GM12878 (cell line): ENCODE results near the gene RALGAPA1. TPM values are rescaled to one million over a fixed set of nuclear protein-coding genes. Genes with fewer than 3 reads are reported as not detected.
"Not testable (repeated sequence)": the region's sequence is repeated elsewhere in the genome, so short reads cannot be mapped to it uniquely, and the experiment has no call there.

Experiments used
- ATAC-seq: fragments of 200-7000 bp; cut with Tn5 transposase; 3 replicates; pipeline ENCODE4 v1.9.1; 2020; ENCODE audit warnings: mild to moderate bottlenecking, moderate library complexity
- BruUV-seq: library from RNA; stranded (reverse); fragments of 400-500 nt; replicated peaks from 2 replicates; lab custom pipeline; 2021; lab: Mats Ljungman, UMichigan
- CTCF ChIA-PET: fragments of 300-600 bp; sonication (Branson Sonifier 250); formaldehyde crosslinking; extraction: SDS; loops from one replicate; lab custom pipeline; 2021; ENCODE audit warnings: inconsistent platforms; lab: Yijun Ruan, JAX
- POLR2A ChIA-PET: fragments of 350-600 bp; formaldehyde crosslinking; extraction: SDS; loops from one replicate; lab custom pipeline; 2021; ENCODE audit warnings: inconsistent platforms; lab: Charles Lee
- RAD21 ChIA-PET: fragments of 300-600 bp; sonication (Branson Sonifier 250); formaldehyde crosslinking; loops from one replicate; lab custom pipeline; 2023; ENCODE audit warnings: antibody characterized with exemption; ENCODE audit not compliant: unreplicated experiment; lab: Charles Lee
- SMC1A ChIA-PET: fragments of 300-600 bp; sonication (Branson Sonifier 250); formaldehyde crosslinking; loops from one replicate; lab custom pipeline; 2023; ENCODE audit not compliant: unreplicated experiment, uncharacterized antibody; lab: Charles Lee
- DNase-seq: peaks from one replicate; pipeline ENCODE4 v3.0.0-alpha.2; 2011; ENCODE audit warnings: low read depth, low spot score
- FAIRE-seq: peaks from 3 replicates; lab custom pipeline; 2011; peaks lifted over from hg19 to GRCh38; lab: Jason Lieb, UNC
- H2AFZ ChIP-seq: 2 replicates; pipeline ENCODE4 v1.6.0; 2011; ENCODE audit warnings: low read depth, low read length, control low read depth; ENCODE audit not compliant: control insufficient read depth
- H3K27ac ChIP-seq: 2 replicates; pipeline ENCODE4 v1.5.1; 2011; ENCODE audit warnings: control low read depth; ENCODE audit not compliant: control insufficient read depth, insufficient read depth
- H3K27me3 ChIP-seq, 2 experiments: replicated peaks in 1 of 2; 2 replicates each; pipeline versions ENCODE4 v1.6.0 to v1.6.1; 2011; ENCODE audit warnings: low read length in 1 of 2; ENCODE audit not compliant: control insufficient read depth in 2 of 2, insufficient read depth in 2 of 2
- H3K36me3 ChIP-seq, 2 experiments: 2 replicates each; pipeline ENCODE4 v1.5.1; 2011; ENCODE audit warnings: low read length in 1 of 2; ENCODE audit not compliant: control insufficient read depth in 2 of 2, insufficient read depth in 2 of 2
- H3K4me1 ChIP-seq: 2 replicates; pipeline ENCODE4 v1.6.1; 2011; ENCODE audit warnings: mild to moderate bottlenecking, low read length, moderate library complexity, mixed read lengths; ENCODE audit not compliant: control insufficient read depth, insufficient read depth
- H3K4me2 ChIP-seq: 2 replicates; pipeline ENCODE4 v1.6.0; 2011; ENCODE audit warnings: control low read depth; ENCODE audit not compliant: control insufficient read depth, insufficient read depth
- H3K4me3 ChIP-seq: fragments of 200-600 bp; sonication (generic); 2 replicates; pipeline ENCODE4 v1.5.1; 2016
- H3K79me2 ChIP-seq: 2 replicates; pipeline ENCODE4 v1.6.0; 2011; ENCODE audit warnings: low read length; ENCODE audit not compliant: control insufficient read depth, insufficient read depth
- H3K9ac ChIP-seq: 2 replicates; pipeline ENCODE4 v1.8.0; 2011; ENCODE audit warnings: low read length, control low read depth, mixed read lengths; ENCODE audit not compliant: control insufficient read depth, insufficient read depth
- H3K9me3 ChIP-seq: replicated peaks from 3 replicates; pipeline ENCODE4 v1.5.1; 2011; ENCODE audit warnings: mild to moderate bottlenecking, low read length; ENCODE audit not compliant: control insufficient read depth, insufficient read depth
- H4K20me1 ChIP-seq: 2 replicates; pipeline ENCODE4 v1.6.0; 2011; ENCODE audit not compliant: control insufficient read depth, insufficient read depth
- BRCA1 ChIP-seq: IDR thresholded peaks from 2 replicates; pipeline ENCODE4 v1.6.1; 2011; ENCODE audit warnings: low read depth, low read length, improper control_type of control experiment
- CHD1 ChIP-seq: IDR thresholded peaks from 2 replicates; pipeline ENCODE4 v1.6.1; 2012; ENCODE audit warnings: low read depth, low read length, improper control_type of control experiment
- DPF2 ChIP-seq: fragments of 450-650 bp; IDR thresholded peaks from 2 replicates; pipeline ENCODE4 v1.6.1; 2017; ENCODE audit warnings: mild to moderate bottlenecking
- EP300 ChIP-seq, 2 experiments: fragments of 150-350 bp in 1 of 2; IDR thresholded peaks; 2 replicates each; pipeline ENCODE4 v1.6.1; 2011 to 2012; ENCODE audit warnings: low read depth in 2 of 2, low read length in 2 of 2, borderline replicate concordance in 1 of 2, improper control_type of control experiment in 1 of 2, inconsistent platforms in 1 of 2; ENCODE audit not compliant: control insufficient read depth in 1 of 2
- EZH2 ChIP-seq: IDR thresholded peaks from 2 replicates; pipeline ENCODE4 v1.6.1; 2012; ENCODE audit warnings: low read depth, mild to moderate bottlenecking, control low read depth, inconsistent platforms, low read length, borderline replicate concordance; ENCODE audit not compliant: control insufficient read depth
- FOS ChIP-seq: IDR thresholded peaks from 3 replicates; pipeline ENCODE4 v1.6.1; 2011; ENCODE audit warnings: borderline replicate concordance; ENCODE audit not compliant: insufficient read length; ENCODE audit errors: extremely low read depth
- NFIC ChIP-seq: IDR thresholded peaks from 2 replicates; pipeline ENCODE4 v1.6.1; 2012; ENCODE audit warnings: low read depth, mild to moderate bottlenecking, inconsistent platforms, low read length, moderate library complexity
- NFXL1 ChIP-seq: fragments of 450-650 bp; IDR thresholded peaks from 2 replicates; pipeline ENCODE4 v1.6.1; 2017; ENCODE audit warnings: antibody characterized with exemption, mild to moderate bottlenecking, borderline replicate concordance
- POLR2AphosphoS2 ChIP-seq: IDR thresholded peaks from 2 replicates; pipeline ENCODE4 v1.6.1; 2011; ENCODE audit warnings: low read depth, mild to moderate bottlenecking, low read length, improper control_type of control experiment, moderate library complexity
- SRF ChIP-seq, 2 experiments: IDR thresholded peaks; 2 replicates each; pipeline ENCODE4 v1.6.1; 2011; ENCODE audit warnings: low read depth in 2 of 2, low read length in 2 of 2, mild to moderate bottlenecking in 1 of 2, moderate library complexity in 1 of 2
- TARDBP ChIP-seq: IDR thresholded peaks from 2 replicates; pipeline ENCODE4 v1.6.1; 2016; ENCODE audit warnings: borderline replicate concordance
- ZNF207 ChIP-seq: fragments of 450-650 bp; IDR thresholded peaks from 2 replicates; pipeline ENCODE4 v1.6.1; 2014; ENCODE audit warnings: antibody characterized with exemption, mild to moderate bottlenecking, borderline replicate concordance
- WGBS: methylation state at CpG from one replicate; pipeline ENCODE4 v1.1.6; 2016; ENCODE audit warnings: low lambda C conversion rate; ENCODE audit not compliant: insufficient replicate concordance, insufficient coverage; ENCODE audit errors: missing lambda C conversion rate; 5-methylcytosine and 5-hydroxymethylcytosine counted together
- in situ Hi-C: fragments of 300-500 bp; cut with MboI; formaldehyde crosslinking; loops from 9 replicates; pipeline ENCODE4 v1.14.3; 2018; ENCODE audit warnings: mixed read lengths
- intact Hi-C: fragments of 100-400 bp; cut with micrococcal nuclease; formaldehyde crosslinking; loops from one replicate; pipeline ENCODE4 v1.14.2; 2022; ENCODE audit not compliant: unreplicated experiment
- polyA plus RNA-seq, 11 experiments: library from polyadenylated mRNA; depleted of rRNA in 4 of 11; unstranded in 6 of 11; stranded (reverse) in 5 of 11; fragments of >200 nt; fragmentation: Nextera tagmentation in 4 of 11; fragmentation: Illumina TruSeq in 1 of 11; extraction: Ambion mirVana in 4 of 11; extraction: Trizol in 1 of 11; gene quantifications; 1 replicate in 1 of 11; 2 replicates in 10 of 11; pipeline versions ENCODE4 v1.2.1 to v1.2.3, GENCODE V29; 2011 to 2016; ENCODE audit warnings: inconsistent platforms in 2 of 11, missing spikeins in 2 of 11, low read depth in 1 of 11
- total RNA-seq, 4 experiments: library from RNA; depleted of rRNA in 3 of 4; stranded (reverse); fragments of >200 nt in 3 of 4; fragmentation: Illumina TruSeq in 1 of 4; extraction: Trizol in 1 of 4; gene quantifications; 2 replicates each; pipeline versions ENCODE4 v1.2.1 to v1.2.3, GENCODE V29; 2013 to 2021
- TF ChIP-seq, protein P1 (sequence below): IDR thresholded peaks from 2 replicates; pipeline ENCODE4 v1.6.1; 2011; ENCODE audit warnings: low read depth, mild to moderate bottlenecking, low read length, moderate library complexity, borderline replicate concordance; ENCODE audit errors: extremely low read depth
- TF ChIP-seq, protein P2 (sequence below): IDR thresholded peaks from 2 replicates; pipeline ENCODE4 v1.6.1; 2011; ENCODE audit warnings: borderline replicate concordance, low read depth, mild to moderate bottlenecking, moderate library complexity, low read length; ENCODE audit not compliant: insufficient read depth, poor library complexity, severe bottlenecking

Gene RALGAPA1
- total and polyA plus RNA-seq, 10 of the 15 experiments (the other 5 are each of a cell fraction or from before 2014, with no cell fraction given): 5.6 to 26.7 (median 14.7) TPM

DNA sequence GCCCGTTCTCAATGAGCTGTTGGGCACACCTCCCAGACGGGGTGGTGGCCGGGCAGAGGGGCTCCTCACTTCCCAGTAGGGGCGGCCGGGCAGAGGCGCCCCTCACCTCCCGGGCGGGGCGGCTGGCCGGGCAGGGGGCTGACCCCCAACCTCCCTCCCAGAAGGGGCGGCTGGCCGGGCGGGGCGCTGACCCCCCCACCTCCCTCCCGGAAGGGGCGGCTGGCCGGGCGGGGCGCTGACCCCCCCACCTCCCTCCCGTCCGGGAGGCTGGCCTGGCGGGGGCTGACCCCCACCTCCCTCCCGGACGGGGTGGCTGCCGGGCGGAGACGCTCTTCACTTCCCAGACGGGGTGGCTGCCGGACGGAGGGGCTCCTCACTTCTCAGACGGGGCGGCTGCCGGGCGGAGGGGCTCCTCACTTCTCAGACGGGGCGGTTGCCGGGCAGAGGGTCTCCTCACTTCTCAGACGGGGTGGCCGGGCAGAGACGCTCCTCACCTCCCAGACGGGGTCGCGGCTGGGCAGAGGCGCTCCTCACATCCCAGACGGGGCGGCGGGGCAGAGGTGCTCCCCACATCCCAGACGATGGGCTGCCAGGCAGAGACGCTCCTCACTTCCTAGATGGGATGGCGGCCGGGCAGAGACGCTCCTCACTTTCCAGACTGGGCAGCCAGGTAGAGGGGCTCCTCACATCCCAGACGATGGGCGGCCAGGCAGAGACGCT lies 15.5 kb upstream of the RALGAPA1 start:
- H3K9me3 ChIP-seq, H3K4me3 ChIP-seq, FAIRE-seq, H3K9ac ChIP-seq, BruUV-seq, intact Hi-C loops, in situ Hi-C loops, H4K20me1 ChIP-seq, H3K4me2 ChIP-seq, H2AFZ ChIP-seq, H3K27me3 ChIP-seq, H3K27ac ChIP-seq, H3K4me1 ChIP-seq, ATAC-seq, DNase-seq, POLR2A ChIA-PET, H3K36me3 ChIP-seq: not testable (repeated sequence)
- H3K79me2 ChIP-seq: peaks cover 12% of the 10 kb centered on the region
- ChIA-PET SMC1A (interaction anchor here (1.1 kb wide), 1 partner anchor 17 kb away, joined by 3 read pairs; no protein-coding TSS in a partner anchor), CTCF (interaction anchor here (1.5 to 3.8 kb wide), 4 partner anchors 9 to 409 kb away, joined by 4 to 56 read pairs (median 8); partner anchors contain the start of gene RALGAPA1), RAD21 (interaction anchor here (1.7 kb wide), 1 partner anchor 17 kb away, joined by 8 read pairs; the partner anchor contains the start of gene RALGAPA1)
- no CpG with 5 or more reads among the region's 55 CpGs for WGBS

DNA sequence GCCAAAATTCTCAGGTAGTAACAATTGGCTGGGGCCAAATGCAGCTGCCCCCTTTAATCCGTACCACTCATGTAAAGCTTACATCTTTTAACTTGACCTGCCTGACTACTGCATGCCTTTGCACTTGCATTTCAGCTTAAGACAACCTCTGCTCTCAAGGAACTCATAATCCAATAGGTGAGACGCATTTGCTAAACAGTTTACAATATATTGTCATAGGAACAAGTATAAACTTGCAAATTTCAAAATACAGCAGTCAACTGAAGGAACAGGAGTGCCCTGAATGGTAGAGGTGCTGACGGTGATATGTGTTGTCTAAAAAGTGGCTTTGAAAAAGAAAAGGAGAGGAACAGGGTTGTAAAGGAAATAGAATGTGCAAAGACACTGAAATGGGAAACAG lies 13.4 kb upstream of the RALGAPA1 start:
- no peak overlapping the region for H3K4me2 ChIP-seq
- H3K4me1 ChIP-seq: no peaks in the 10 kb centered on the region
- no peaks in the 10 kb centered on the region for H3K27me3 ChIP-seq
- no peak overlapping the region for H3K4me3 ChIP-seq
- H3K27ac ChIP-seq: no peak overlapping the region
- 80% methylated on average over 3 of the region's 3 CpGs for WGBS
- no peaks in the 10 kb centered on the region for H3K9me3 ChIP-seq
- no peaks in the 10 kb centered on the region for H4K20me1 ChIP-seq
- RAD21 ChIA-PET: no interaction called here
- intact Hi-C loops: no loop called here
- CTCF ChIA-PET: interaction anchor here (0.8 to 2.9 kb wide), 13 partner anchors 8 to 678 kb away, joined by 3 to 22 read pairs (median 5); partner anchors contain the start of gene RALGAPA1
- H2AFZ ChIP-seq: no peak overlapping the region
- peaks cover 8% of the 10 kb centered on the region for H3K79me2 ChIP-seq
- FAIRE-seq: no peak
- SMC1A ChIA-PET: interaction anchor here (1.1 to 1.7 kb wide), 2 partner anchors 12 to 33 kb away, joined by 4 read pairs; no protein-coding TSS in a partner anchor
- BruUV-seq: no TSS peak
- no peak overlapping the region for H3K9ac ChIP-seq
- in situ Hi-C loops: no loop called here
- no peak for ATAC-seq
- DNase-seq: no peak
- POLR2A ChIA-PET: interaction anchor here (0.6 kb wide), 1 partner anchor 797 kb away, joined by 3 read pairs; no protein-coding TSS in a partner anchor
- H3K36me3 ChIP-seq: no peaks in the 10 kb centered on the region
- TF ChIP-seq DPF2 (no peak), NFIC (no peak), SRF (IDR thresholded peaks at IDR 0.05; ENCODE audit: low read depth in 2 of 2, low read length in 2 of 2) (no peak), ZNF207 (no peak), EZH2 (no peak), CHD1 (no peak), FOS (no peak), BRCA1 (no peak), NFXL1 (no peak), POLR2AphosphoS2 (no peak), EP300 (IDR thresholded peaks at IDR 0.05; ENCODE audit: borderline replicate concordance in 1 of 2, control insufficient read depth in 1 of 2, low read depth in 2 of 2, low read length in 2 of 2) (no peak), TARDBP (no peak)
- TF ChIP-seq, protein P1, sequence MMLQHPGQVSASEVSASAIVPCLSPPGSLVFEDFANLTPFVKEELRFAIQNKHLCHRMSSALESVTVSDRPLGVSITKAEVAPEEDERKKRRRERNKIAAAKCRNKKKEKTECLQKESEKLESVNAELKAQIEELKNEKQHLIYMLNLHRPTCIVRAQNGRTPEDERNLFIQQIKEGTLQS: no peak
- TF ChIP-seq, protein P2, sequence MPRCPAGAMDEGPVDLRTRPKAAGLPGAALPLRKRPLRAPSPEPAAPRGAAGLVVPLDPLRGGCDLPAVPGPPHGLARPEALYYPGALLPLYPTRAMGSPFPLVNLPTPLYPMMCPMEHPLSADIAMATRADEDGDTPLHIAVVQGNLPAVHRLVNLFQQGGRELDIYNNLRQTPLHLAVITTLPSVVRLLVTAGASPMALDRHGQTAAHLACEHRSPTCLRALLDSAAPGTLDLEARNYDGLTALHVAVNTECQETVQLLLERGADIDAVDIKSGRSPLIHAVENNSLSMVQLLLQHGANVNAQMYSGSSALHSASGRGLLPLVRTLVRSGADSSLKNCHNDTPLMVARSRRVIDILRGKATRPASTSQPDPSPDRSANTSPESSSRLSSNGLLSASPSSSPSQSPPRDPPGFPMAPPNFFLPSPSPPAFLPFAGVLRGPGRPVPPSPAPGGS: no peak
